Dendritic cell treated with granulocyte-macrophage colony-stimulating factor and Interleukin-4, amounts not matched to agents 40 ng/mL and 50 ng/mL, for 4 days (primary cell): Measurements from ENCODE around the gene RNU1-1.
"Not testable (repeated sequence)": the region's sequence is repeated elsewhere in the genome, so short reads cannot be mapped to it uniquely, and the experiment has no call there.

Source experiments
- H3K27ac Mint-ChIP-seq: one replicate; pipeline ENCODE4 v1.8.0; 2022; ENCODE audit warnings: mild to moderate bottlenecking, mixed read lengths
- H3K27me3 Mint-ChIP-seq: one replicate; pipeline ENCODE4 v1.8.0; 2022; ENCODE audit warnings: mild to moderate bottlenecking, mixed read lengths
- H3K36me3 Mint-ChIP-seq: one replicate; pipeline ENCODE4 v1.8.0; 2022; ENCODE audit warnings: low read depth, mixed read lengths
- H3K4me1 Mint-ChIP-seq: one replicate; pipeline ENCODE4 v1.8.0; 2022; ENCODE audit warnings: low read depth, mixed read lengths
- H3K4me3 Mint-ChIP-seq: one replicate; pipeline ENCODE4 v1.8.0; 2022; ENCODE audit warnings: mild to moderate bottlenecking, moderate library complexity, mixed read lengths
- H3K9me3 Mint-ChIP-seq: one replicate; pipeline ENCODE4 v1.8.0; 2022; ENCODE audit warnings: mixed read lengths
- intact Hi-C: fragments of 100-400 bp; cut with micrococcal nuclease; formaldehyde crosslinking; loops from one replicate; pipeline ENCODE4 v1.15.0; 2022

Gene RNU1-1

GRCh38 chr1:16514107-16515055, at the start of gene RNU1-1:
Gene RNU1-1 (minus strand): TSS chr1:16514285.
- H3K36me3 Mint-ChIP-seq, H3K9me3 Mint-ChIP-seq, H3K27ac Mint-ChIP-seq, H3K4me3 Mint-ChIP-seq, intact Hi-C loops, H3K4me1 Mint-ChIP-seq: not testable (repeated sequence)
- H3K27me3 Mint-ChIP-seq = peaks cover 20% of the 10 kb centered on the region

GRCh38 chr1:16561035-16561434, 47.0 kb upstream of the RNU1-1 start:
- H3K27ac Mint-ChIP-seq, H3K4me3 Mint-ChIP-seq, H3K9me3 Mint-ChIP-seq, intact Hi-C loops, H3K4me1 Mint-ChIP-seq, H3K36me3 Mint-ChIP-seq, H3K27me3 Mint-ChIP-seq: not testable (repeated sequence)

- H3K27me3 Mint-ChIP-seq, H3K4me3 Mint-ChIP-seq, H3K36me3 Mint-ChIP-seq, H3K9me3 Mint-ChIP-seq, H3K27ac Mint-ChIP-seq, intact Hi-C loops, H3K4me1 Mint-ChIP-seq: not testable (repeated sequence)
Measured at GRCh38 chr1:16560498-16560897, 46.4 kb upstream of the RNU1-1 start.

GRCh38 chr1:16559688-16560087, 45.6 kb upstream of the RNU1-1 start:
- H3K4me1 Mint-ChIP-seq, H3K9me3 Mint-ChIP-seq, intact Hi-C loops, H3K36me3 Mint-ChIP-seq, H3K27ac Mint-ChIP-seq, H3K4me3 Mint-ChIP-seq, H3K27me3 Mint-ChIP-seq: not testable (repeated sequence)

GRCh38 chr1:16557034-16557433, 42.9 kb upstream of the RNU1-1 start:
- H3K9me3 Mint-ChIP-seq, H3K4me3 Mint-ChIP-seq, intact Hi-C loops, H3K4me1 Mint-ChIP-seq, H3K27ac Mint-ChIP-seq, H3K36me3 Mint-ChIP-seq, H3K27me3 Mint-ChIP-seq: not testable (repeated sequence)

GRCh38 chr1:16553244-16553643, 39.2 kb upstream of the RNU1-1 start:
- H3K27ac Mint-ChIP-seq, H3K4me1 Mint-ChIP-seq, H3K27me3 Mint-ChIP-seq, H3K9me3 Mint-ChIP-seq, intact Hi-C loops, H3K4me3 Mint-ChIP-seq, H3K36me3 Mint-ChIP-seq: not testable (repeated sequence)

GRCh38 chr1:16550212-16550918, 36.3 kb upstream of the RNU1-1 start:
- H3K4me3 Mint-ChIP-seq, intact Hi-C loops, H3K36me3 Mint-ChIP-seq, H3K27ac Mint-ChIP-seq, H3K4me1 Mint-ChIP-seq, H3K27me3 Mint-ChIP-seq, H3K9me3 Mint-ChIP-seq: not testable (repeated sequence)

GRCh38 chr1:16549545-16549944, 35.5 kb upstream of the RNU1-1 start:
- H3K27me3 Mint-ChIP-seq, H3K4me1 Mint-ChIP-seq, H3K9me3 Mint-ChIP-seq, H3K27ac Mint-ChIP-seq, H3K36me3 Mint-ChIP-seq, intact Hi-C loops, H3K4me3 Mint-ChIP-seq: not testable (repeated sequence)

GRCh38 chr1:16547502-16548241, 33.6 kb upstream of the RNU1-1 start:
- H3K27ac Mint-ChIP-seq, H3K27me3 Mint-ChIP-seq, H3K4me3 Mint-ChIP-seq, H3K4me1 Mint-ChIP-seq, H3K9me3 Mint-ChIP-seq, H3K36me3 Mint-ChIP-seq, intact Hi-C loops: not testable (repeated sequence)

GRCh38 chr1:16545682-16546095, 31.6 kb upstream of the RNU1-1 start:
- H3K9me3 Mint-ChIP-seq, H3K4me1 Mint-ChIP-seq, H3K4me3 Mint-ChIP-seq, H3K27ac Mint-ChIP-seq, H3K36me3 Mint-ChIP-seq, H3K27me3 Mint-ChIP-seq, intact Hi-C loops: not testable (repeated sequence)

- intact Hi-C loops, H3K36me3 Mint-ChIP-seq, H3K27ac Mint-ChIP-seq, H3K4me3 Mint-ChIP-seq, H3K9me3 Mint-ChIP-seq: not testable (repeated sequence)
- peaks cover 12% of the 10 kb centered on the region for H3K4me1 Mint-ChIP-seq
- peaks cover 12% of the 10 kb centered on the region for H3K27me3 Mint-ChIP-seq
Measured at GRCh38 chr1:16540421-16540893, 26.4 kb upstream of the RNU1-1 start.

GRCh38 chr1:16537528-16537927, 23.4 kb upstream of the RNU1-1 start:
- H3K27me3 Mint-ChIP-seq = peaks cover 35% of the 10 kb centered on the region
- H3K4me3 Mint-ChIP-seq, H3K9me3 Mint-ChIP-seq, H3K36me3 Mint-ChIP-seq, intact Hi-C loops, H3K27ac Mint-ChIP-seq: not testable (repeated sequence)
- H3K4me1 Mint-ChIP-seq = peaks cover 21% of the 10 kb centered on the region

- H3K4me3 Mint-ChIP-seq, intact Hi-C loops: not testable (repeated sequence)
Measured at GRCh38 chr1:16536796-16537195, 22.7 kb upstream of the RNU1-1 start.

GRCh38 chr1:16535898-16536297, 21.8 kb upstream of the RNU1-1 start:
- intact Hi-C loops, H3K27ac Mint-ChIP-seq, H3K9me3 Mint-ChIP-seq, H3K36me3 Mint-ChIP-seq, H3K4me3 Mint-ChIP-seq: not testable (repeated sequence)
- Mint-ChIP-seq H3K4me1 (peaks cover 21% of the 10 kb centered on the region), H3K27me3 (peaks cover 50% of the 10 kb centered on the region)

More at GRCh38 chr1:16536796-16537195, 22.7 kb upstream of the RNU1-1 start:
- H3K9me3 Mint-ChIP-seq, H3K27ac Mint-ChIP-seq, H3K36me3 Mint-ChIP-seq: not testable (repeated sequence)
- peaks cover 42% of the 10 kb centered on the region for H3K27me3 Mint-ChIP-seq
- peaks cover 21% of the 10 kb centered on the region for H3K4me1 Mint-ChIP-seq
